ENCODE data around the gene CERS2.

- no peak for TF ChIP-seq CTCF (IDR thresholded peaks at IDR 0.05)
- TF ChIP-seq POLR2A (IDR thresholded peaks at IDR 0.05) = no peak
Observed at GRCh38 chr1:150981805-150982712, 7.4 kb upstream of the CERS2 start, which contains the start of gene ANXA9.

All from lower leg skin (tissue), 3 donors.